Keratinocyte (primary cell): Measurements from ENCODE around the gene TBC1D3B. TPM values are rescaled to one million over a fixed set of nuclear protein-coding genes. Genes with fewer than 3 reads are reported as not detected.

Source experiments
- DNase-seq: peaks from one replicate; pipeline ENCODE4 v3.0.0-alpha.2; 2011; ENCODE audit warnings: low read depth, missing footprints, low spot score
- FAIRE-seq: peaks from 2 replicates; lab custom pipeline; 2011; peaks lifted over from hg19 to GRCh38; lab: Jason Lieb, UNC
- H2AFZ ChIP-seq: 2 replicates; pipeline ENCODE4 v1.6.0; 2012; ENCODE audit warnings: low read length, control low read depth, inconsistent platforms; ENCODE audit not compliant: control insufficient read depth
- H3K27ac ChIP-seq: 2 replicates; pipeline ENCODE4 v1.5.1; 2011; ENCODE audit warnings: low read length; ENCODE audit not compliant: control insufficient read depth, insufficient read depth
- H3K27me3 ChIP-seq: 3 replicates; pipeline ENCODE4 v1.6.0; 2011; ENCODE audit warnings: low read length; ENCODE audit not compliant: control insufficient read depth, insufficient read depth; ENCODE audit errors: extremely low read depth
- H3K36me3 ChIP-seq, 2 experiments: 2 replicates in 1 of 2; 3 replicates in 1 of 2; pipeline ENCODE4 v1.5.1; 2011; ENCODE audit warnings: low read length in 2 of 2, mild to moderate bottlenecking in 1 of 2; ENCODE audit not compliant: control insufficient read depth in 2 of 2, insufficient read depth in 2 of 2; ENCODE audit errors: extremely low read depth in 1 of 2
- H3K4me1 ChIP-seq: 3 replicates; pipeline ENCODE4 v1.5.1; 2011; ENCODE audit warnings: low read length; ENCODE audit not compliant: control insufficient read depth, insufficient read depth; ENCODE audit errors: extremely low read depth
- H3K4me2 ChIP-seq: 3 replicates; pipeline ENCODE4 v1.6.0; 2011; ENCODE audit warnings: low read depth, low read length; ENCODE audit not compliant: control insufficient read depth, insufficient read depth; ENCODE audit errors: extremely low read depth
- H3K4me3 ChIP-seq, 3 experiments: fragments of 200-600 bp in 1 of 3; sonication (generic) in 1 of 3; 2 replicates in 2 of 3; 3 replicates in 1 of 3; pipeline ENCODE4 v1.5.1; 2011 to 2016; ENCODE audit warnings: low read length in 3 of 3, mild to moderate bottlenecking in 3 of 3, control low read depth in 2 of 3, inconsistent platforms in 1 of 3, low read depth in 1 of 3, mixed read lengths in 1 of 3, mixed run types in 1 of 3, moderate library complexity in 1 of 3; ENCODE audit not compliant: control insufficient read depth in 2 of 3, insufficient read depth in 2 of 3; ENCODE audit errors: extremely low read depth in 1 of 3
- H3K79me2 ChIP-seq: 2 replicates; pipeline ENCODE4 v1.6.0; 2012; ENCODE audit warnings: low read length; ENCODE audit not compliant: control insufficient read depth, insufficient read depth
- H3K9ac ChIP-seq: 3 replicates; pipeline ENCODE4 v1.6.0; 2011; ENCODE audit warnings: low read length; ENCODE audit not compliant: control insufficient read depth, insufficient read depth; ENCODE audit errors: extremely low read depth
- H3K9me1 ChIP-seq: 3 replicates; pipeline ENCODE4 v1.6.0; 2011; ENCODE audit warnings: low read length; ENCODE audit not compliant: control insufficient read depth, insufficient read depth; ENCODE audit errors: extremely low read depth
- H3K9me3 ChIP-seq: 2 replicates; pipeline ENCODE4 v1.5.1; 2012; ENCODE audit warnings: low read depth, low read length; ENCODE audit not compliant: control insufficient read depth
- H4K20me1 ChIP-seq: 3 replicates; pipeline ENCODE4 v1.6.0; 2011; ENCODE audit warnings: low read length; ENCODE audit not compliant: control insufficient read depth, insufficient read depth; ENCODE audit errors: extremely low read depth
- CTCF ChIP-seq, 3 experiments: IDR thresholded peaks in 1 of 3; conservative IDR thresholded peaks in 1 of 3; optimal IDR thresholded peaks in 1 of 3; 2 replicates in 2 of 3; 3 replicates in 1 of 3; pipeline versions ENCODE3 to v1.5.1; 2011; ENCODE audit warnings: low read length in 3 of 3, mild to moderate bottlenecking in 3 of 3, moderate library complexity in 2 of 3, control low read depth in 1 of 3, inconsistent platforms in 1 of 3; ENCODE audit not compliant: insufficient read depth in 2 of 3; ENCODE audit errors: extremely low read depth in 1 of 3
- EZH2 ChIP-seq: IDR thresholded peaks from one replicate; pipeline ENCODE4 v1.6.1; 2012; ENCODE audit warnings: inconsistent platforms, mild to moderate bottlenecking, low read length, moderate library complexity
- dilution Hi-C: fragments of 300-500 bp; cut with MboI; formaldehyde crosslinking; loops from one replicate; pipeline ENCODE4 v1.7.0; 2020; ENCODE audit warnings: low sequenced_read_pairs; ENCODE audit not compliant: extremely low pct_ligation_motif_present
- polyA plus RNA-seq, 5 experiments: library from polyadenylated mRNA; depleted of rRNA in 3 of 5; stranded (reverse) in 3 of 5; stranded (forward) in 1 of 5; unstranded in 1 of 5; fragments of >200 nt; gene quantifications; 1 replicate in 1 of 5; 2 replicates in 3 of 5; 3 replicates in 1 of 5; pipeline versions ENCODE4 v1.2.1 to v1.2.3, GENCODE V29; 2011 to 2012; ENCODE audit warnings: missing spikeins in 2 of 5, low read depth in 1 of 5, low replicate concordance in 1 of 5

Gene TBC1D3B
- polyA plus RNA-seq, 1 donor (not counting 4 experiments of a cell fraction or from before 2014, with no cell fraction given): 0.71 TPM

DNA sequence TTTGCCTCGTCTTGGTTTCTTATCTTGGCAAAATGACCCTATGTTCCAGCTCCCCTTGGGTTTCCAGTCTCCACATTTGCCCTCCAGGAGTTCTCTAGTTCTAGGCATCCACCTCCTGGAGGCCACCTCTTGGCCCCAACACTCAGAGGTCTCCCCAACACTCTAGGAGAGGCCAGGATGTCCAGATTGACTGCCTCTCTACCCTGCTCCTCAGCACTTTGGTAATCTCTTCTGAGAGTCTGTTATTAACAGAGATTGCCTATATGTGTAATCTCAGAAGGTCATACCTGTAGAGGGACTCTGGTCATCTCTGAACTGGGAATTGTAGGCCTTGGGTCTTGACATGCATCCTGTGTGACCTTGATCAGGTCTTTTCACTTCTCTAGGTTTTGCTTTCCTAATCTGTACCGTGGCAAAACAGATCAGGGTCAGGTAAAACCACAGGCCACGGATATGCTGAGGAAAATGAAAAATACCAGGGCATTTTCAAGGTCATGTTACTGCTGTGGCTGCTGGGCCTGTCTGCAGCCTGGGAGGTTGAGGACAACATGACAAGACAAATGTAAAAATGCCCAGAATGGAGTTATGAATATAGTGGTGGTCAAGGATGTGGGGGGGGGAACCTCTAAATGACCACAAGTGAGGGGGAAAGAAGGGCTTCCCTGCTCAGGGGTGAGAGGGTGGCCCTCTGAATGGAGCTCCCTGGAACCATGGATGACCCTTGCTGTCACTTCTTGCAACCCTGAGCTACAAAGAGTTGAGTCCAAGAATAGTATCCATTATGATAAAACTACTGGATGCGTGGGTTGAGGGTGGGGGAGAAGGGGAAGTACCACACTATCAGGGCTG lies 29.4 kb upstream of the TBC1D3B start:
- dilution Hi-C loops: no loop called here
- H3K4me3 ChIP-seq: no peak overlapping the region
- no peak overlapping the region for H2AFZ ChIP-seq
- no peaks in the 10 kb centered on the region for H3K4me1 ChIP-seq
- H3K27ac ChIP-seq: no peak overlapping the region
- no peak overlapping the region for H3K4me2 ChIP-seq
- no peak for FAIRE-seq
- H4K20me1 ChIP-seq: no peaks in the 10 kb centered on the region
- H3K79me2 ChIP-seq: no peaks in the 10 kb centered on the region
- H3K9me1 ChIP-seq: no peaks in the 10 kb centered on the region
- H3K9ac ChIP-seq: no peak overlapping the region
- no peaks in the 10 kb centered on the region for H3K27me3 ChIP-seq
- no peak for DNase-seq
- TF ChIP-seq EZH2 (no peak), CTCF (optimal IDR thresholded peaks at IDR 0.05 in 1 of 3, IDR thresholded peaks at IDR 0.05 in 1 of 3, conservative IDR thresholded peaks at IDR 0.05 in 1 of 3; ENCODE audit: extremely low read depth in 1 of 3, insufficient read depth in 2 of 3, low read length in 3 of 3) (no peak)
- H3K36me3 ChIP-seq: no peaks in the 10 kb centered on the region
- no peaks in the 10 kb centered on the region for H3K9me3 ChIP-seq

DNA sequence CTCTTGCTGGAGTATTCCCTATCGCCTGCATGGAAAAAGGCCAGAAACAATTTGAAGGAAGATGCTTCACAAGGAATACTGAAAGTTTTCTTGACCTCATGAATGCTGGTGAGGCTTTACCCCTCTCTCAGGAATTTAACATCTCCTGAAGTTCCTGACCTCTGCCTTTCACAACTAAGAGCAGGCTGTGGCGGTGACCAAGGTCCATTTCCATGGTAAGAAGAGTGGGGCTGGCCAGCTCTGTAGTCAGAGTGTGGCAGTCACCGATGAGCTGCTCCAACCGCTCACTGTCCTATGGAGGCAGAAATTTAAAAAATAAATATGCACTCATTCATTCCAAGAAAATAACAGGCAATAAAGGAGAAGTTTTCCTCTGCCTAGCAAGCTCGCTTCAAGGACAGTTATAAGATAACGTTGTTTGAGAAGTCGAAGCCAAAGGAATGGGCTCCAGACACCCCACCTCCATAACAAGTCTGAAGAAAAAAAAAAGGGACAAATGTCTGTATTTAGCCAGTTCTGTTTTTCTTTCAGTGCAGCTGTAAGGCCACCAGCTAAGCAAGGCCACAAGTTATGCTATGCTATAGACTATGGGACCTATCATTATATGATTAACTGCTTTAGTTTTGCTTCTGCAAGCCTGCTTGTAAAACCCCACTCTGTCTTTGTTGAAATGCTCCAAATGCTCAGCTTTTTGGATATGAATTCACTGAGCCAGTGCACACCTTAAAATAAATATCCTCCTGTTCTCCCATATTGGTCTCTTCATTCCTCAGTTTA lies 28.5 kb upstream of the TBC1D3B start:
- dilution Hi-C loops: no loop called here
- no peaks in the 10 kb centered on the region for H3K79me2 ChIP-seq
- H3K4me1 ChIP-seq: no peaks in the 10 kb centered on the region
- no peak for FAIRE-seq
- no peaks in the 10 kb centered on the region for H3K9me1 ChIP-seq
- no peak overlapping the region for H2AFZ ChIP-seq
- no peaks in the 10 kb centered on the region for H4K20me1 ChIP-seq
- DNase-seq: no peak
- H3K9me3 ChIP-seq: no peaks in the 10 kb centered on the region
- TF ChIP-seq EZH2 (no peak), CTCF (optimal IDR thresholded peaks at IDR 0.05 in 1 of 3, IDR thresholded peaks at IDR 0.05 in 1 of 3, conservative IDR thresholded peaks at IDR 0.05 in 1 of 3; ENCODE audit: extremely low read depth in 1 of 3, insufficient read depth in 2 of 3, low read length in 3 of 3) (no peak)
- H3K36me3 ChIP-seq: no peaks in the 10 kb centered on the region
- no peak overlapping the region for H3K4me2 ChIP-seq
- H3K4me3 ChIP-seq: no peak overlapping the region
- H3K9ac ChIP-seq: no peak overlapping the region
- H3K27me3 ChIP-seq: no peaks in the 10 kb centered on the region
- H3K27ac ChIP-seq: no peak overlapping the region
